ENCODE results near the gene SLC25A38.
"Not testable (repeated sequence)": the region's sequence is repeated elsewhere in the genome, so short reads cannot be mapped to it uniquely, and the experiment has no call there.

SLC25A38 gene

DNA sequence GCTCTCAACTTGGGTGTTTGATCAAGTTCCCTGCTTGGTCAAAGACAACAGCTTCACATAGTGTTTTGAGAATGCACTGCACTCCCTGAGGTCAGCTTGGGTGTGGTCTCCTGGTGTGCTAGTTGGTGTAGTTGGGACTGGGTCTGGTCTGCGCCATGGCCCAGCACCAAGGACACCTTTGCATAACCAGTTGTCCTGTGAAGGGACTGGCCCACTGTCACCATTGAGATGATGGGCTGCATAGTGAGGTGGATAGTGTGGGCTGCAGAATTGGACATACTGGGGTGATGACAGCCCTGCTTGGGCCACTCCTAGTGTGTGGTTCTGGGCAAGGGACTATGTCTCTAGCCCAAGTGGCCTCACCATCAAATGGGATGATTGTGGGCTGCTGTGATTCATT, 32.8 kb downstream of the SLC25A38 start:
- TF ChIP-seq CTCF (conservative IDR thresholded peaks at IDR 0.05; ENCODE audit: low read length) = no peak
- no peak for TF ChIP-seq EZH2phosphoT487 (IDR thresholded peaks at IDR 0.05; ENCODE audit: borderline replicate concordance)
- H3K36me3 ChIP-seq (ENCODE audit: insufficient read depth, low read length) = peaks cover 35% of the 10 kb centered on the region; the same call in 1 of the 2 replicates
- H3K9me2 ChIP-seq (replicated peaks; ENCODE audit: low read depth, low read length) = no peaks in the 10 kb centered on the region
- no peak overlapping the region for H3K4me3 ChIP-seq (ENCODE audit: low read length, poor library complexity, severe bottlenecking)
- H3K79me2 ChIP-seq (ENCODE audit: insufficient read depth, low read length) = peaks cover 20% of the 10 kb centered on the region
- H3K4me2 ChIP-seq (ENCODE audit: low read depth, low read length, poor library complexity, severe bottlenecking) = no peak overlapping the region
- peaks cover 3% of the 10 kb centered on the region for H3K4me1 ChIP-seq (ENCODE audit: insufficient read depth, low read length, poor library complexity, severe bottlenecking)
- H4K20me1 ChIP-seq (ENCODE audit: insufficient read depth, low read length, poor library complexity, severe bottlenecking) = peaks cover 28% of the 10 kb centered on the region
- no peaks in the 10 kb centered on the region for H3K27me3 ChIP-seq (ENCODE audit: insufficient read depth, low read length, poor library complexity, severe bottlenecking)
- no peaks in the 10 kb centered on the region for H3K9me3 ChIP-seq (ENCODE audit: insufficient read depth, low read depth, low read length)
- H2AFZ ChIP-seq (ENCODE audit: low read length) = no peak overlapping the region
- H3K9ac ChIP-seq (ENCODE audit: low read depth, low read length, poor library complexity, severe bottlenecking) = no peak overlapping the region
- peaks cover 17% of the 10 kb centered on the region; the same call in 1 of the 2 replicates for H3F3A ChIP-seq (ENCODE audit: low read depth)

DNA sequence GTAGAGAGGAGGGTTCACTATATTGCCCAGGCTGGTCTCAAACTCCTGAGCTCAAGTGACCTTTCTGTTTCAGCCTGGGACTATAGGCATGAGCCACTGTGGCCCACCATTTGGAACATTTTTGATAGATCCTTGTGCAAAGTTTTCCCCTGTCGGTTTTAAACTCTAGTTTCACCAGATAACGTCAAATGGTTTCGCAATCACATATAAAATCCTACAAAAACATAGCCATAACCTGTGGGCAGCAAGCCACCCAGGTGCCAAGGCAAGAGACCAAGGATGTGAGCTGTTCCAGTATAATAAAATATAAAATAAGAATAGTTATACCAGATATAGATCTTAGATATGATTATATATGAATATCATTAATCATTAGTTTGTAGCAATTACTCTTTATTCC, 33.8 kb downstream of the SLC25A38 start:
- not testable (repeated sequence) for H3K9ac ChIP-seq (ENCODE audit: low read depth, low read length, poor library complexity, severe bottlenecking); H3K4me2 ChIP-seq (ENCODE audit: low read depth, low read length, poor library complexity, severe bottlenecking); H3K4me3 ChIP-seq (ENCODE audit: low read length, poor library complexity, severe bottlenecking); H3K79me2 ChIP-seq (ENCODE audit: insufficient read depth, low read length); H3K9me2 ChIP-seq (replicated peaks; ENCODE audit: low read depth, low read length); H3K4me1 ChIP-seq (ENCODE audit: insufficient read depth, low read length, poor library complexity, severe bottlenecking); H3K27me3 ChIP-seq (ENCODE audit: insufficient read depth, low read length, poor library complexity, severe bottlenecking); H2AFZ ChIP-seq (ENCODE audit: low read length); H3K9me3 ChIP-seq (ENCODE audit: insufficient read depth, low read depth, low read length)
- peaks cover 17% of the 10 kb centered on the region for H4K20me1 ChIP-seq (ENCODE audit: insufficient read depth, low read length, poor library complexity, severe bottlenecking)
- H3F3A ChIP-seq (ENCODE audit: low read depth) = peaks cover 17% of the 10 kb centered on the region; the same call in 1 of the 2 replicates
- H3K36me3 ChIP-seq (ENCODE audit: insufficient read depth, low read length) = peaks cover 24% of the 10 kb centered on the region; the same call in 1 of the 2 replicates

GRCh38 chr3:39418556-39419225, 35.5 kb downstream of the SLC25A38 start:
- H2AFZ ChIP-seq (ENCODE audit: low read length); H4K20me1 ChIP-seq (ENCODE audit: insufficient read depth, low read length, poor library complexity, severe bottlenecking); H3K79me2 ChIP-seq (ENCODE audit: insufficient read depth, low read length); H3K9ac ChIP-seq (ENCODE audit: low read depth, low read length, poor library complexity, severe bottlenecking); H3K9me2 ChIP-seq (replicated peaks; ENCODE audit: low read depth, low read length); H3K4me3 ChIP-seq (ENCODE audit: low read length, poor library complexity, severe bottlenecking); H3K4me1 ChIP-seq (ENCODE audit: insufficient read depth, low read length, poor library complexity, severe bottlenecking); H3K36me3 ChIP-seq (ENCODE audit: insufficient read depth, low read length); H3K4me2 ChIP-seq (ENCODE audit: low read depth, low read length, poor library complexity, severe bottlenecking); H3K27me3 ChIP-seq (ENCODE audit: insufficient read depth, low read length, poor library complexity, severe bottlenecking); H3K9me3 ChIP-seq (ENCODE audit: insufficient read depth, low read depth, low read length): not testable (repeated sequence)
- H3F3A ChIP-seq (ENCODE audit: low read depth) = peaks cover 14% of the 10 kb centered on the region; the same call in 1 of the 2 replicates

DNA sequence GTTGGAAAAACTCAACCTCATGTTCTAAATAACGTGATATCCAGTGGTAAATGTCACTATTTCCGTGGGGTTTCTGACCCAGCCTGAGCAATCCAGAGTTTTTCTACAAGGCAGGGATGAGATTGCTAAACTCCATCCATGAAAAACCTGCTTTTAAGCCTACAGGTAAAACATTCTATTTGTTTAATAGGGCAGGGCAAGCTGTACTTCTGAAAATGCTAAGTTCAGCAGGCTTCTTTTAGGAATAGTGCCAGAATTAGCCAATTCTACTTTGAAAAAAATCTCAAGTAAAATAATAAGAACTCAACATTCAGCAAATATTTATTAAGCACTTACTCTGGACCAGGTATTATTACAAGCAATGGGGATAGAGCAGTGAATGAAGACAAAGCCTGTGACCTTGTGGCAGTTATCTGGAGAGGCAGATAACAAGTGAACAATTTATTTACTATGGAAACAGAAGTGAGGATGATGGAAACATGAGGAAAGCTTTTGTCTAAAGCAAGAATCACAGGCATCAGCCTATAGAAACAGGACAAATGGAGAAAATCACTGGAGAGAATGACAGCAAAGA, 36.7 kb downstream of the SLC25A38 start:
- H3K36me3 ChIP-seq (ENCODE audit: insufficient read depth, low read length) = no peaks in the 10 kb centered on the region; the same call in 1 of the 2 replicates
- no peaks in the 10 kb centered on the region for H4K20me1 ChIP-seq (ENCODE audit: insufficient read depth, low read length, poor library complexity, severe bottlenecking)
- no peaks in the 10 kb centered on the region for H3K4me1 ChIP-seq (ENCODE audit: insufficient read depth, low read length, poor library complexity, severe bottlenecking)
- H3K9ac ChIP-seq (ENCODE audit: low read depth, low read length, poor library complexity, severe bottlenecking) = no peak overlapping the region
- H3K4me2 ChIP-seq (ENCODE audit: low read depth, low read length, poor library complexity, severe bottlenecking) = no peak overlapping the region
- H3F3A ChIP-seq (ENCODE audit: low read depth) = peaks cover 11% of the 10 kb centered on the region; the same call in 1 of the 2 replicates
- H3K27me3 ChIP-seq (ENCODE audit: insufficient read depth, low read length, poor library complexity, severe bottlenecking) = no peaks in the 10 kb centered on the region
- no peak overlapping the region for H2AFZ ChIP-seq (ENCODE audit: low read length)
- no peaks in the 10 kb centered on the region for H3K9me2 ChIP-seq (replicated peaks; ENCODE audit: low read depth, low read length)
- H3K79me2 ChIP-seq (ENCODE audit: insufficient read depth, low read length) = no peaks in the 10 kb centered on the region
- H3K4me3 ChIP-seq (ENCODE audit: low read length, poor library complexity, severe bottlenecking) = no peak overlapping the region
- no peaks in the 10 kb centered on the region for H3K9me3 ChIP-seq (ENCODE audit: insufficient read depth, low read depth, low read length)
- no peak for TF ChIP-seq CTCF (conservative IDR thresholded peaks at IDR 0.05; ENCODE audit: low read length)

All from Loucy (cell line).